A673 (cell line): Measurements from ENCODE around the gene SMC1A. TPM values are rescaled to one million over a fixed set of nuclear protein-coding genes. Genes with fewer than 3 reads are reported as not detected.

Experiments
- BruUV-seq: library from RNA; stranded (reverse); fragments of 400-500 nt; replicated peaks from 2 replicates; lab custom pipeline; 2021; lab: Mats Ljungman, UMichigan
- CTCF ChIA-PET: fragments of 300-600 bp; sonication (Branson Sonifier 250); formaldehyde crosslinking; loops from one replicate; lab custom pipeline; 2022; ENCODE audit warnings: antibody characterized with exemption; lab: Charles Lee
- POLR2A ChIA-PET: fragments of 300-600 bp; sonication (Branson Sonifier 250); formaldehyde crosslinking; loops from one replicate; lab custom pipeline; 2022; ENCODE audit warnings: antibody characterized with exemption; ENCODE audit not compliant: low non-redundant PET; lab: Charles Lee
- DNase-seq: peaks from one replicate; pipeline ENCODE4 v3.0.0-alpha.2; 2015; ENCODE audit warnings: low spot score
- H3K27ac ChIP-seq: fragments of 200-600 bp; sonication (generic); 2 replicates; pipeline ENCODE4 v1.5.1; 2016; ENCODE audit warnings: mixed run types, low read depth, mild to moderate bottlenecking, mixed read lengths, antibody characterized with exemption, low read length; ENCODE audit not compliant: poor library complexity, severe bottlenecking
- H3K27me3 ChIP-seq: fragments of 200-600 bp; sonication (generic); replicated peaks from 2 replicates; pipeline ENCODE4 v1.6.1; 2017; ENCODE audit warnings: mixed run types, low read depth, mild to moderate bottlenecking, mixed read lengths, antibody characterized with exemption, low read length; ENCODE audit not compliant: insufficient read depth, poor library complexity
- H3K36me3 ChIP-seq: fragments of 200-600 bp; sonication (generic); 2 replicates; pipeline ENCODE4 v1.6.1; 2016; ENCODE audit warnings: mixed run types, mild to moderate bottlenecking, mixed read lengths, antibody characterized with exemption, low read length; ENCODE audit not compliant: insufficient read depth, poor library complexity, severe bottlenecking
- H3K4me1 ChIP-seq: fragments of 200-600 bp; sonication (generic); 2 replicates; pipeline ENCODE4 v1.6.1; 2017; ENCODE audit warnings: mixed run types, mild to moderate bottlenecking, mixed read lengths, antibody characterized with exemption, low read length; ENCODE audit not compliant: insufficient read depth, poor library complexity, severe bottlenecking
- H3K4me3 ChIP-seq: fragments of 200-600 bp; sonication (generic); 2 replicates; pipeline ENCODE4 v1.5.1; 2016; ENCODE audit warnings: low read depth, mixed run types, mild to moderate bottlenecking, mixed read lengths, low read length; ENCODE audit not compliant: poor library complexity, severe bottlenecking
- H3K9me3 ChIP-seq: fragments of 200-600 bp; sonication (generic); 2 replicates; pipeline ENCODE4 v1.6.1; 2016; ENCODE audit warnings: mixed run types, low read depth, mild to moderate bottlenecking, mixed read lengths, antibody characterized with exemption, low read length; ENCODE audit not compliant: poor library complexity, severe bottlenecking
- EZH2 ChIP-seq: fragments of 200-600 bp; sonication (generic); IDR thresholded peaks from 2 replicates; pipeline ENCODE4 v1.6.1; 2017; ENCODE audit warnings: borderline replicate concordance, low read depth, mild to moderate bottlenecking, mixed read lengths, antibody characterized with exemption, low read length; ENCODE audit not compliant: poor library complexity, severe bottlenecking
- intact Hi-C: fragments of 100-400 bp; cut with micrococcal nuclease; formaldehyde crosslinking; loops from one replicate; pipeline ENCODE4 v1.10.0; 2022; ENCODE audit not compliant: unreplicated experiment
- total RNA-seq: library from RNA; stranded (reverse); gene quantifications from 2 replicates; pipeline ENCODE4 v1.2.3, GENCODE V29; 2021
- TF ChIP-seq, protein P1 (sequence below): fragments of 300-800, 200-600 bp; sonication (generic); conservative IDR thresholded peaks from 2 replicates; pipeline ENCODE4 v1.5.1; 2017; ENCODE audit warnings: low read depth, mild to moderate bottlenecking, antibody characterized with exemption, low read length, moderate library complexity, mixed read lengths

Gene SMC1A
- total RNA-seq, 1 experiment from 2014 or later: 230 TPM

DNA sequence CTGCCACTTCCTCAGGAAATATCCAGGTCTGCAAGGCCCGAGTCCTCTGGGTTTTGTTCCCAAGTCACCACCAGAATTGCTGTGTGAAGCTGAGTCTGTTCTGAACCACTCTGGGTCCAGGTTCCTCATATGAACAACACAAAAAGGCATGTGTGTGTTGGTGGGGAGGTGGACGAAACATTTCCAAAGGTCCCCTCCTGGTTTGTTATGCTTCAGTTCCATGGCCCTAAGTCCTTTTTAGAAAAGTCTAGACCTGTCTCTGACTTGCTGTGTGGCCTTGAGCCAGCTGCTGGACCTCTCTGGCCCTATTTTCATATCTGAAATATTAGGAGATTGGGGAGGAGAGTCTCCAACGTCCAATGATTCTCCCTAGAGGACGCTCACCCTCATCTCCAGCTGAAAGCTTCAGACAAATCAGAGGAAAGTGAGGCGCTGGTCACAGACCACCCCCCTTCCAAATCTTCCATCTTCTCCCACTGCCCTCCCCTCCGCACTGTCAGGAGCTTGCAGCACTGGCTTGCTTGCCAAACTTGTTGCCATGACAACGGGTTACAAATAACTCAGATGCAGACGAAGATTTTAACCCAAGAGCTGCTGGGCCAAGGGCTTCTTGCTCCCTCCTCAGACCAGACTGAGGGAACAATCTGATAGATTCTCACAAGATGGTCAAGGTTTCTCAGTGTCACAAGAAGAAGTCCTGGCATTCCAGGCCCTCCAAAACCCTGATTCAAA is 64.5 kb downstream of the SMC1A start:
- Histone ChIP-seq H3K27ac (no peak overlapping the region), H3K4me1 (no peaks in the 10 kb centered on the region), H3K4me3 (no peak overlapping the region), H3K9me3 (no peaks in the 10 kb centered on the region), H3K27me3 (no peaks in the 10 kb centered on the region), H3K36me3 (no peaks in the 10 kb centered on the region)
- CTCF ChIA-PET: no interaction called here
- no peak for TF ChIP-seq EZH2
- TF ChIP-seq, protein P1, sequence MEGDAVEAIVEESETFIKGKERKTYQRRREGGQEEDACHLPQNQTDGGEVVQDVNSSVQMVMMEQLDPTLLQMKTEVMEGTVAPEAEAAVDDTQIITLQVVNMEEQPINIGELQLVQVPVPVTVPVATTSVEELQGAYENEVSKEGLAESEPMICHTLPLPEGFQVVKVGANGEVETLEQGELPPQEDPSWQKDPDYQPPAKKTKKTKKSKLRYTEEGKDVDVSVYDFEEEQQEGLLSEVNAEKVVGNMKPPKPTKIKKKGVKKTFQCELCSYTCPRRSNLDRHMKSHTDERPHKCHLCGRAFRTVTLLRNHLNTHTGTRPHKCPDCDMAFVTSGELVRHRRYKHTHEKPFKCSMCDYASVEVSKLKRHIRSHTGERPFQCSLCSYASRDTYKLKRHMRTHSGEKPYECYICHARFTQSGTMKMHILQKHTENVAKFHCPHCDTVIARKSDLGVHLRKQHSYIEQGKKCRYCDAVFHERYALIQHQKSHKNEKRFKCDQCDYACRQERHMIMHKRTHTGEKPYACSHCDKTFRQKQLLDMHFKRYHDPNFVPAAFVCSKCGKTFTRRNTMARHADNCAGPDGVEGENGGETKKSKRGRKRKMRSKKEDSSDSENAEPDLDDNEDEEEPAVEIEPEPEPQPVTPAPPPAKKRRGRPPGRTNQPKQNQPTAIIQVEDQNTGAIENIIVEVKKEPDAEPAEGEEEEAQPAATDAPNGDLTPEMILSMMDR: no peak
- BruUV-seq: no TSS peak
- POLR2A ChIA-PET: no interaction called here
- intact Hi-C loops: no loop called here
- peak; percentile 39 for DNase-seq

DNA sequence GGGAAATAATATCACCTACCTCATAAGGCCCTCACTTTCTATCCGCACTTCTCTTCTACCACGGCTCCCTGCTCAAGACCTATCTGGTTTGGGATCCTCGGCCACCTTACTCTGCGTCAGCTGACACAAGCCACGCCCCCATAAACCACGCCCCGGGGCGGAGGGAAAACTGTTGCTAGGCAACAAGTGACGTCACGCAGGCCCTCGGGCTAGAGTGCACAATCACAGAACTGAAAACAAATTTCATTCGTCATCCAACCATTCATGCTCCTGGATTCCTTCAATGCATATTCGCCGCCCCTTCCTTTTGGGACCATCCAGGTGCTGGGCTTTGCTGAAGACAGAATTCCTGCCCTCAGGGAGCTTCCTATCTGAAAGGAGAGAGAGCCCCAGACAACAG is 66.3 kb downstream of the SMC1A start:
- H3K27ac ChIP-seq: no peak overlapping the region
- H3K4me1 ChIP-seq: no peaks in the 10 kb centered on the region
- intact Hi-C loops: no loop called here
- no TSS peak for BruUV-seq
- ChIA-PET CTCF (no interaction called here), POLR2A (no interaction called here)
- H3K27me3 ChIP-seq: no peaks in the 10 kb centered on the region
- H3K9me3 ChIP-seq: no peaks in the 10 kb centered on the region
- no peak for TF ChIP-seq EZH2
- H3K4me3 ChIP-seq: no peak overlapping the region
- no peaks in the 10 kb centered on the region for H3K36me3 ChIP-seq
- DNase-seq: peak; percentile 55

DNA sequence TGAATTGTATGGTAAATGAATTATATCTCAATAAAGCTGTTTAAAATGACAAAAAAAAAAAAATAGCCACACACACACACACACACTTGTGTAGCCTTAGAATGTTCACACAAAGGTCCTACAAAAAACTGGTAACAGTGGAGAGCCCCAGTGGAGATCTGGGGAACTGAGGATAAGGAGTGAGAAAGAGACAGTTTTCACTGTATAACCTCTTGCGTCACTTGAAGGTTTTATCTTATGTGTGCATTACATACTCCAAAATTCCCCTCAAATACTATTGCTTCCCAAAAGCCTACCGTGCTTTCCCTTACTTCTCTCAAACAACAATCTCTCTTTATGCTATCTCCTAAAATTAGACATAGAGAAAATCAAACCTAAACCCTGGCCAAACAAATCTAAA is 67.8 kb downstream of the SMC1A start:
- TF ChIP-seq EZH2: no peak
- TF ChIP-seq, protein P1: no peak
- H3K36me3 ChIP-seq: no peaks in the 10 kb centered on the region
- POLR2A ChIA-PET: no interaction called here
- H3K9me3 ChIP-seq: no peaks in the 10 kb centered on the region
- no TSS peak for BruUV-seq
- no peak overlapping the region for H3K27ac ChIP-seq
- no peaks in the 10 kb centered on the region for H3K4me1 ChIP-seq
- intact Hi-C loops: no loop called here
- no peak overlapping the region for H3K4me3 ChIP-seq
- no peak for DNase-seq
- CTCF ChIA-PET: no interaction called here
- no peaks in the 10 kb centered on the region for H3K27me3 ChIP-seq

DNA sequence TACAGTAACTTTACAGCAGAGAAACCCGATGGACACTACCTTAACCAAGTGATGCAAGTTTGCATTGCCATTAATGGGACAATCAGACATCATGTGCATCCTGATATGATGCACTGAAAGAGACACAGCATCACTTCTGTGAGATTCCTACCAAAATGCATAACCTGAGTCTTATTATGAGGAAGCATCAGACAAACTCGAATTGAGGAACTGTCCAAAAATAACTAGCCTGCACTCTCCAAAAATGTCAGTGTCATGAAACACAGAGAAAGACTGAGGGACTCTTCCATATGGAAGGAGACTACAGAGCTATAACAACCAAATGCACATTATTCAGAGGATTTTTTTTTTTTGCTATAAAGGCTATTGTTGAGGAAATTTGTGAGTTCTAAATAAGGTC is 74.5 kb downstream of the SMC1A start:
- Histone ChIP-seq H3K36me3 (no peaks in the 10 kb centered on the region), H3K4me3 (no peak overlapping the region), H3K27ac (no peak overlapping the region), H3K27me3 (no peaks in the 10 kb centered on the region), H3K4me1 (no peaks in the 10 kb centered on the region), H3K9me3 (no peaks in the 10 kb centered on the region)
- POLR2A ChIA-PET: no interaction called here
- intact Hi-C loops: no loop called here
- TF ChIP-seq, protein P1: no peak
- TF ChIP-seq EZH2: no peak
- BruUV-seq: no TSS peak
- CTCF ChIA-PET: no interaction called here
- DNase-seq: no peak
